B cell (primary cell): ENCODE data around the gene ANKAR. TPM values are rescaled to one million over a fixed set of nuclear protein-coding genes. Genes with fewer than 3 reads are reported as not detected.

Experiments
- ATAC-seq: fragments of 200-7000 bp; cut with Tn5 transposase; one replicate; pipeline ENCODE4 v1.10.0; 2021; ENCODE audit warnings: low read depth, mild to moderate bottlenecking, moderate number of reproducible peaks, moderate library complexity
- CTCF ChIA-PET: fragments of 350-600 bp; sonication (Branson Sonifier 250); formaldehyde crosslinking; loops from one replicate; lab custom pipeline; 2021; ENCODE audit warnings: antibody characterized with exemption, inconsistent platforms; lab: Charles Lee
- POLR2A ChIA-PET: fragments of 350-600 bp; sonication (Branson Sonifier 250); formaldehyde crosslinking; loops from one replicate; lab custom pipeline; 2021; ENCODE audit warnings: antibody characterized with exemption; lab: Charles Lee
- DNase-seq: peaks from one replicate; pipeline ENCODE4 v3.0.0; 2013
- H2AFZ ChIP-seq: 2 replicates; pipeline ENCODE4 v1.6.1; 2012; ENCODE audit warnings: mild to moderate bottlenecking, low read depth, low read length; ENCODE audit not compliant: insufficient read depth, poor library complexity, severe bottlenecking
- H3K27ac ChIP-seq, 2 donors: 1 replicate in 1 of 2; 2 replicates in 1 of 2; pipeline ENCODE4 v1.5.1; 2012 to 2013; ENCODE audit warnings: low read length in 2 of 2, mild to moderate bottlenecking in 2 of 2, moderate library complexity in 1 of 2
- H3K27me3 ChIP-seq, 4 experiments: fragments of 200-600 bp in 1 of 4; sonication (generic) in 1 of 4; replicated peaks in 1 of 4; 1 replicate in 2 of 4; 2 replicates in 2 of 4; pipeline versions ENCODE4 v1.6.1 to v1.7.0; 2013 to 2016; ENCODE audit warnings: low read length in 3 of 4, mild to moderate bottlenecking in 2 of 4, mixed read lengths in 1 of 4, moderate library complexity in 1 of 4; ENCODE audit not compliant: insufficient read depth in 4 of 4, control insufficient read depth in 3 of 4; ENCODE audit errors: control extremely low read depth in 1 of 4
- H3K36me3 ChIP-seq, 2 experiments: replicated peaks in 1 of 2; 1 replicate in 1 of 2; 2 replicates in 1 of 2; pipeline versions ENCODE4 v1.6.1 to v1.7.1; 2013; ENCODE audit warnings: low read length in 1 of 2; ENCODE audit not compliant: insufficient read depth in 2 of 2, control insufficient read depth in 1 of 2; ENCODE audit errors: control extremely low read depth in 1 of 2, extremely low read depth in 1 of 2
- H3K4me1 ChIP-seq, 2 donors: fragments of 200-600 bp in 1 of 2; sonication (generic) in 1 of 2; 1 replicate in 1 of 2; 2 replicates in 1 of 2; pipeline versions ENCODE4 v1.5.1 to v1.6.1; 2013 to 2017; ENCODE audit warnings: low read length in 2 of 2; ENCODE audit not compliant: control insufficient read depth in 2 of 2, insufficient read depth in 2 of 2
- H3K4me2 ChIP-seq: replicated peaks from 2 replicates; pipeline ENCODE3; 2012; ENCODE audit warnings: mild to moderate bottlenecking, low read depth, low read length; ENCODE audit not compliant: poor library complexity, severe bottlenecking
- H3K4me3 ChIP-seq, 5 experiments: fragments of 200-600 bp in 1 of 5; sonication (generic) in 1 of 5; 1 replicate in 3 of 5; 2 replicates in 2 of 5; pipeline versions ENCODE4 v1.5.1 to v1.7.0; 2011 to 2016; ENCODE audit warnings: low read length in 4 of 5, mild to moderate bottlenecking in 4 of 5, low read depth in 2 of 5, control low read depth in 1 of 5, moderate library complexity in 1 of 5; ENCODE audit not compliant: insufficient read depth in 1 of 5; ENCODE audit errors: control extremely low read depth in 1 of 5, extremely low read depth in 1 of 5
- H3K79me2 ChIP-seq: fragments of 200-600 bp; sonication (generic); one replicate; pipeline ENCODE4 v1.6.0; 2016; ENCODE audit warnings: low read length; ENCODE audit not compliant: control insufficient read depth, insufficient read depth
- H3K9ac ChIP-seq: fragments of 200-600 bp; sonication (generic); 2 replicates; pipeline ENCODE4 v1.6.1; 2017; ENCODE audit warnings: mild to moderate bottlenecking, low read length, moderate library complexity
- H3K9me3 ChIP-seq, 3 donors: one replicate each; pipeline versions ENCODE4 v1.6.1 to v1.7.1; 2013; ENCODE audit warnings: low read length in 2 of 3; ENCODE audit not compliant: control insufficient read depth in 2 of 3, insufficient read depth in 1 of 3; ENCODE audit errors: control extremely low read depth in 1 of 3
- H4K20me1 ChIP-seq: 2 replicates; pipeline ENCODE4 v1.6.0; 2012; ENCODE audit warnings: mild to moderate bottlenecking, low read length; ENCODE audit not compliant: insufficient read depth, control insufficient read depth, poor library complexity, severe bottlenecking
- H3K27ac Mint-ChIP-seq: one replicate; pipeline ENCODE4 v1.8.0; 2021; ENCODE audit warnings: mixed read lengths
- H3K27me3 Mint-ChIP-seq: one replicate; pipeline ENCODE4 v1.8.0; 2021; ENCODE audit warnings: mixed read lengths
- H3K4me1 Mint-ChIP-seq: one replicate; pipeline ENCODE4 v1.8.0; 2021; ENCODE audit warnings: mixed read lengths
- H3K4me3 Mint-ChIP-seq: one replicate; pipeline ENCODE4 v1.8.0; 2021; ENCODE audit warnings: mixed read lengths
- H3K9me3 Mint-ChIP-seq: one replicate; pipeline ENCODE4 v1.8.0; 2022; ENCODE audit warnings: mixed read lengths; ENCODE audit not compliant: insufficient read depth
- EZH2 ChIP-seq: IDR thresholded peaks from 2 replicates; pipeline ENCODE4 v1.6.1; 2012; ENCODE audit warnings: borderline replicate concordance, low read depth, mild to moderate bottlenecking, moderate library complexity, low read length; ENCODE audit not compliant: insufficient read depth, poor library complexity, severe bottlenecking
- WGBS: methylation state at CpG from one replicate; pipeline ENCODE4 v1.1.5; 2013; ENCODE audit warnings: missing lambda C conversion rate; ENCODE audit not compliant: insufficient coverage; 5-methylcytosine and 5-hydroxymethylcytosine counted together
- intact Hi-C: fragments of 100-400 bp; cut with micrococcal nuclease; formaldehyde crosslinking; loops from one replicate; pipeline ENCODE4 v1.10.0; 2022
- polyA plus RNA-seq: library from polyadenylated mRNA; depleted of rRNA; stranded (reverse); fragments of >200 nt; gene quantifications from 2 replicates; pipeline ENCODE4 v1.2.3, GENCODE V29; 2012
- total RNA-seq, 2 donors: library from RNA; stranded (reverse); fragments of 120-200 nt in 1 of 2; gene quantifications; 1 replicate in 1 of 2; 2 replicates in 1 of 2; pipeline versions ENCODE4 v1.2.3 to v1.2.4, GENCODE V29; 2013 to 2022
- TF ChIP-seq, protein P1 (sequence below): fragments of 200-600 bp; IDR thresholded peaks from one replicate; pipeline ENCODE4 v1.8.0; 2022; ENCODE audit warnings: antibody characterized with exemption, mild to moderate bottlenecking

The ANKAR gene
- total and polyA plus RNA-seq, 2 donors (not counting 1 experiment from before 2014, with no cell fraction given), result 11.2 to 24.8 TPM

GRCh38 chr2:189661957-189662321 is 12.5 kb upstream of the ANKAR start:
- Histone ChIP-seq H3K4me2 (peak overlapping the region; percentile 82), H3K4me1 (peaks cover 21 to 30% of the 10 kb centered on the region in 2 donors), H3K4me3 (peak overlapping the region; percentile 42 to 100 (median 91)), H4K20me1 (no peaks in the 10 kb centered on the region), H3K9ac (peak overlapping the region; percentile 90), H3K36me3 (peaks cover 7 to 14% of the 10 kb centered on the region in 2 experiments), H3K27me3 (no peaks in the 10 kb centered on the region), H2AFZ (peak overlapping the region; percentile 95), H3K79me2 (peaks cover 24% of the 10 kb centered on the region), H3K27ac (peak overlapping the region in 1 of 2 donors; percentile 95), H3K9me3 (no peaks in the 10 kb centered on the region)
- intact Hi-C loops, result loop anchor here (1.0 to 5.0 kb wide), 10 partner anchors 12 to 1490 kb away; partner anchors contain the start of genes ANKAR, GLS, HIBCH and ORMDL1
- POLR2A ChIA-PET, result interaction anchor here (0.6 to 1.2 kb wide), 2 partner anchors 13 to 565 kb away, joined by 4 to 6 read pairs; partner anchors contain the start of gene ANKAR
- no peaks in the 10 kb centered on the region for H3K9me3 Mint-ChIP-seq
- TF ChIP-seq EZH2, result no peak
- TF ChIP-seq, protein P1, sequence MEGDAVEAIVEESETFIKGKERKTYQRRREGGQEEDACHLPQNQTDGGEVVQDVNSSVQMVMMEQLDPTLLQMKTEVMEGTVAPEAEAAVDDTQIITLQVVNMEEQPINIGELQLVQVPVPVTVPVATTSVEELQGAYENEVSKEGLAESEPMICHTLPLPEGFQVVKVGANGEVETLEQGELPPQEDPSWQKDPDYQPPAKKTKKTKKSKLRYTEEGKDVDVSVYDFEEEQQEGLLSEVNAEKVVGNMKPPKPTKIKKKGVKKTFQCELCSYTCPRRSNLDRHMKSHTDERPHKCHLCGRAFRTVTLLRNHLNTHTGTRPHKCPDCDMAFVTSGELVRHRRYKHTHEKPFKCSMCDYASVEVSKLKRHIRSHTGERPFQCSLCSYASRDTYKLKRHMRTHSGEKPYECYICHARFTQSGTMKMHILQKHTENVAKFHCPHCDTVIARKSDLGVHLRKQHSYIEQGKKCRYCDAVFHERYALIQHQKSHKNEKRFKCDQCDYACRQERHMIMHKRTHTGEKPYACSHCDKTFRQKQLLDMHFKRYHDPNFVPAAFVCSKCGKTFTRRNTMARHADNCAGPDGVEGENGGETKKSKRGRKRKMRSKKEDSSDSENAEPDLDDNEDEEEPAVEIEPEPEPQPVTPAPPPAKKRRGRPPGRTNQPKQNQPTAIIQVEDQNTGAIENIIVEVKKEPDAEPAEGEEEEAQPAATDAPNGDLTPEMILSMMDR, result no peak
- no peak for DNase-seq
- no peak overlapping the region for H3K27ac Mint-ChIP-seq
- no peak overlapping the region for H3K4me3 Mint-ChIP-seq
- WGBS, result 5% methylated on average over 6 of the region's 9 CpGs
- H3K4me1 Mint-ChIP-seq, result peaks cover 32% of the 10 kb centered on the region
- ATAC-seq, result no peak
- no peaks in the 10 kb centered on the region for H3K27me3 Mint-ChIP-seq
- CTCF ChIA-PET, result interaction anchor here (2.4 to 6.4 kb wide), 4 partner anchors 12 to 100 kb away, joined by 21 to 86 read pairs (median 68); partner anchors contain the start of genes ANKAR and OSGEPL1

DNA sequence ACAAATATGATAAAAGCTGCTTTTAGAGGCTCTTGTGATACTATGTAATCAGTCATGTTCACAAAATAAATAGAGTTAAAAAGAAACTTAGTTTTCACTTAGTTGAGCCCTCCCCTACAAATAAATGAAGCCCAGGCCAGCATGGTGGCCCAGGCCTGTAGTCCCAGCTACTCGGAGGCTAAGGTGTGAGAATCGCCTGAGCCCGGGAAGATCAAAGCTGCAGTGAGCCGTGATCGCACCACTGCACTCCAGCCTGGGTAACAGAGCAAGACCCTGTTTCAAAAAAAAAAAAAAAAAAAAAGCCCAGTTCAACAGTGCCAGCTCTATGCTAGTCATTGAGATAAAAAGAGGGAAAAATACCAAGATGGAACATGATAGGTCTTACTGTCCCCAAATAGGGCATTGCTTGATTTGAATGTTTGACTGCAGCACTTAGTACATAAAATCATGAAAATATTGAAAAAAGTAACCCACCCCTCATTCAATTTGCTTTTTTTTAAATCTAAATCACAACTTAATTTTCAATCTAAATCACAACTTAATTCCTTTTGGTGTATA is 11.7 kb upstream of the ANKAR start:
- Mint-ChIP-seq H3K4me1 (peaks cover 28% of the 10 kb centered on the region), H3K27me3 (no peaks in the 10 kb centered on the region), H3K4me3 (no peak overlapping the region), H3K27ac (no peak overlapping the region), H3K9me3 (no peaks in the 10 kb centered on the region)
- TF ChIP-seq, protein P1, result no peak
- TF ChIP-seq EZH2, result no peak
- ChIA-PET POLR2A (interaction anchor here (0.6 to 1.2 kb wide), 2 partner anchors 12 to 100 kb away, joined by 4 to 11 read pairs; partner anchors contain the start of gene ANKAR), CTCF (interaction anchor here (0.5 to 6.4 kb wide), 6 partner anchors 11 to 985 kb away, joined by 3 to 86 read pairs (median 42); partner anchors contain the start of genes ANKAR and OSGEPL1)
- no peak for ATAC-seq
- Histone ChIP-seq H3K4me2 (peak overlapping the region; percentile 82), H3K4me3 (peak overlapping the region in 3 of 5 experiments; percentile 91 to 100 (median 98)), H3K36me3 (peaks cover 11 to 20% of the 10 kb centered on the region in 2 experiments), H2AFZ (no peak overlapping the region), H3K4me1 (peaks cover 20 to 27% of the 10 kb centered on the region in 2 donors), H4K20me1 (no peaks in the 10 kb centered on the region), H3K79me2 (peaks cover 24% of the 10 kb centered on the region), H3K9me3 (no peaks in the 10 kb centered on the region), H3K9ac (peak overlapping the region; percentile 90), H3K27me3 (no peaks in the 10 kb centered on the region), H3K27ac (peak overlapping the region in 1 of 2 donors; percentile 35)
- DNase-seq, result no peak
- intact Hi-C loops, result loop anchor here (5.0 kb wide), 2 partner anchors 1220 to 1490 kb away; partner anchors contain the start of genes GLS and STAT4
- 38% methylated on average over 3 of the region's 5 CpGs for WGBS
